ENCODE measurements around the gene MCRIP2. TPM values are rescaled to one million over a fixed set of nuclear protein-coding genes. Genes with fewer than 3 reads are reported as not detected.

Gene MCRIP2
- total and polyA plus RNA-seq, 9 of the 15 experiments (the other 6 are each of a cell fraction or from before 2014, with no cell fraction given), result 0.80 to 120 (median 35.2) TPM

- TF ChIP-seq REST (IDR thresholded peaks at IDR 0.05; ENCODE audit: borderline replicate concordance), result peak; percentile 45
- 0 out of 2 replicates have a peak, but pooled peaks have one; percentile 55 for TF ChIP-seq REST (CRISPR knock-in tag; IDR thresholded peaks at IDR 0.05; ENCODE audit: low read depth)
- TF ChIP-seq PTTG1 (tag; IDR thresholded peaks at IDR 0.05; ENCODE audit: low read depth), result no peak
- no peak for TF ChIP-seq MCM5 (IDR thresholded peaks at IDR 0.05; ENCODE audit: low read depth)
- TF ChIP-seq RNF2 (IDR thresholded peaks at IDR 0.05), result no peak; the same call in 1 of the 2 replicates
- TF ChIP-seq NR2C2 (CRISPR knock-in tag; IDR thresholded peaks at IDR 0.05), result no peak; the same call in 1 of the 2 replicates
- TF ChIP-seq NR2C2 (tag; IDR thresholded peaks at IDR 0.05), result no peak
- TF ChIP-seq SIX5 (IDR thresholded peaks at IDR 0.05; ENCODE audit: borderline replicate concordance in 1 of 2, insufficient read depth in 1 of 2, low read depth in 1 of 2, low read length in 2 of 2), result no peak
- TF ChIP-seq ZNF3 (CRISPR knock-in tag; IDR thresholded peaks at IDR 0.05), result no peak
- TF ChIP-seq ZNF668 (CRISPR knock-in tag; IDR thresholded peaks at IDR 0.05), result no peak
- TF ChIP-seq CHAMP1 (IDR thresholded peaks at IDR 0.05), result no peak
- no peak for TF ChIP-seq GATA2 (CRISPR knock-in tag; IDR thresholded peaks at IDR 0.05)
- no peak for TF ChIP-seq TAL1 (IDR thresholded peaks at IDR 0.05)
- TF ChIP-seq MYC (IDR thresholded peaks at IDR 0.05; ENCODE audit: low read depth, low read length), result 0 out of 2 replicates have a peak, but pooled peaks have one; percentile 6
- peak; percentile 79; the same call in 1 of the 2 replicates for TF ChIP-seq MYC (CRISPR knock-in tag; IDR thresholded peaks at IDR 0.05; ENCODE audit: borderline replicate concordance, low read depth)
- peak; percentile 68 for TF ChIP-seq PCBP1 (IDR thresholded peaks at IDR 0.05; ENCODE audit: low read depth, low read length, poor library complexity, severe bottlenecking)
- no peak for TF ChIP-seq PRMT5 (CRISPR knock-in tag; IDR thresholded peaks at IDR 0.05)
- TF ChIP-seq RUNX1 (IDR thresholded peaks at IDR 0.05; ENCODE audit: low read depth), result no peak
- TF ChIP-seq ARID1B (IDR thresholded peaks at IDR 0.05), result peak; percentile 44
Observed at GRCh38 chr16:674968-675883, 33.6 kb downstream of the MCRIP2 start, which contains the start of gene RHBDL1 (continued).
